SK-N-SH (cell line): ENCODE data around the gene ST6GALNAC1. TPM values are rescaled to one million over a fixed set of nuclear protein-coding genes. Genes with fewer than 3 reads are reported as not detected.

Source experiments
- CTCF ChIA-PET: fragments of 300-600, 350-600 bp; formaldehyde crosslinking; extraction: SDS; loops from one replicate; lab custom pipeline; 2021; lab: Yijun Ruan, JAX
- POLR2A ChIA-PET: fragments of 350-600 bp; sonication (Branson Sonifier 250); formaldehyde crosslinking; extraction: SDS; loops from one replicate; lab custom pipeline; 2020; ENCODE audit warnings: antibody characterized with exemption, inconsistent platforms; lab: Yijun Ruan, JAX
- DNase-seq: peaks from one replicate; pipeline ENCODE4 v3.0.0; 2012
- H2AFZ ChIP-seq: fragments of 200-600 bp; sonication (generic); 2 replicates; pipeline ENCODE4 v1.8.1; 2016; ENCODE audit warnings: antibody characterized with exemption, mild to moderate bottlenecking, low read depth
- H3F3A ChIP-seq: fragments of 200-600 bp; sonication (generic); replicated peaks from 2 replicates; pipeline ENCODE3; 2016; ENCODE audit warnings: antibody characterized with exemption, mild to moderate bottlenecking; ENCODE audit not compliant: insufficient read depth
- H3K27ac ChIP-seq, 2 experiments: fragments of 200-500 bp in 1 of 2; fragments of 200-600 bp in 1 of 2; sonication (Bioruptor generic) in 1 of 2; sonication (generic), shearing (Covaris generic) in 1 of 2; 2 replicates each; pipeline versions ENCODE4 v1.5.1 to v1.6.1; 2014 to 2016; ENCODE audit warnings: low read depth in 2 of 2, inconsistent platforms in 1 of 2, low read length in 1 of 2, mild to moderate bottlenecking in 1 of 2, mixed read lengths in 1 of 2
- H3K27me3 ChIP-seq: fragments of 200-600 bp; sonication (generic), shearing (Covaris generic); 2 replicates; pipeline ENCODE4 v1.6.1; 2016; ENCODE audit warnings: mixed run types; ENCODE audit not compliant: insufficient read depth
- H3K36me3 ChIP-seq, 2 experiments: fragments of 200-500 bp in 1 of 2; fragments of 200-600 bp in 1 of 2; sonication (Bioruptor generic) in 1 of 2; sonication (generic) in 1 of 2; replicated peaks in 1 of 2; 2 replicates each; pipeline versions ENCODE3 to v1.5.1; 2014 to 2016; ENCODE audit warnings: low read length in 1 of 2, mild to moderate bottlenecking in 1 of 2; ENCODE audit not compliant: insufficient read depth in 2 of 2, control insufficient read depth in 1 of 2
- H3K4me1 ChIP-seq, 2 experiments: fragments of 200-500 bp in 1 of 2; fragments of 200-600 bp in 1 of 2; sonication (Bioruptor generic) in 1 of 2; sonication (generic), shearing (Covaris generic) in 1 of 2; 2 replicates each; pipeline versions ENCODE4 v1.5.1 to v1.6.1; 2014 to 2016; ENCODE audit warnings: low read depth in 1 of 2, low read length in 1 of 2, mixed run types in 1 of 2; ENCODE audit not compliant: insufficient read depth in 2 of 2, control insufficient read depth in 1 of 2
- H3K4me2 ChIP-seq: fragments of 200-600 bp; sonication (generic), shearing (Covaris generic); 2 replicates; pipeline ENCODE4 v1.6.1; 2017; ENCODE audit warnings: mixed run types
- H3K4me3 ChIP-seq, 2 experiments: fragments of 200-500 bp in 1 of 2; fragments of 200-600 bp in 1 of 2; sonication (Bioruptor generic) in 1 of 2; sonication (generic), shearing (Covaris generic) in 1 of 2; 2 replicates each; pipeline versions ENCODE4 v1.5.1 to v1.8.1; 2014 to 2016; ENCODE audit warnings: low read depth in 2 of 2, inconsistent platforms in 1 of 2, low read length in 1 of 2, mild to moderate bottlenecking in 1 of 2, mixed read lengths in 1 of 2, moderate library complexity in 1 of 2
- H3K79me2 ChIP-seq: fragments of 200-600 bp; sonication (generic); 2 replicates; pipeline ENCODE4 v1.8.1; 2017; ENCODE audit warnings: mild to moderate bottlenecking; ENCODE audit not compliant: insufficient read depth
- H3K9ac ChIP-seq: fragments of 200-600 bp; sonication (generic); 2 replicates; pipeline ENCODE4 v1.6.1; 2017; ENCODE audit warnings: mixed run types
- H3K9me2 ChIP-seq: fragments of 200-600 bp; sonication (generic); 2 replicates; pipeline ENCODE4 v1.6.1; 2017; ENCODE audit warnings: mixed run types
- H3K9me3 ChIP-seq: fragments of 200-600 bp; sonication (generic); 2 replicates; pipeline ENCODE4 v1.6.1; 2017; ENCODE audit warnings: mixed run types, mild to moderate bottlenecking, moderate library complexity
- H4K20me1 ChIP-seq: fragments of 200-600 bp; sonication (generic); 2 replicates; pipeline ENCODE4 v1.6.1; 2017; ENCODE audit warnings: mild to moderate bottlenecking, mixed run types; ENCODE audit not compliant: insufficient read depth
- CHD2 ChIP-seq: fragments of 150-350 bp; IDR thresholded peaks from 2 replicates; pipeline ENCODE4 v1.6.1; 2018; ENCODE audit warnings: low read length; ENCODE audit not compliant: partially characterized antibody
- ELF1 ChIP-seq: IDR thresholded peaks from 2 replicates; pipeline ENCODE4 v1.4.0; 2012
- EP300 ChIP-seq, 2 experiments: IDR thresholded peaks; 2 replicates each; pipeline versions ENCODE4 v1.4.0 to v1.6.1; 2012; ENCODE audit warnings: borderline replicate concordance in 1 of 2, low read depth in 1 of 2, low read length in 1 of 2
- JUND ChIP-seq: IDR thresholded peaks from 2 replicates; pipeline ENCODE4 v1.4.0; 2012
- NRF1 ChIP-seq: IDR thresholded peaks from 2 replicates; pipeline ENCODE4 v1.6.1; 2012; ENCODE audit warnings: low read depth, mild to moderate bottlenecking, low read length
- POLR2AphosphoS5 ChIP-seq: IDR thresholded peaks from 2 replicates; pipeline ENCODE4 v1.6.1; 2012; ENCODE audit warnings: low read depth, low read length
- YY1 ChIP-seq: IDR thresholded peaks from 2 replicates; pipeline ENCODE4 v1.4.0; 2012; ENCODE audit warnings: low read depth, mild to moderate bottlenecking
- WGBS: methylation state at CpG from one replicate; pipeline ENCODE4 v1.1.6; 2017; ENCODE audit warnings: low lambda C conversion rate; 5-methylcytosine and 5-hydroxymethylcytosine counted together
- polyA plus RNA-seq, 3 experiments: library from polyadenylated mRNA; depleted of rRNA; stranded (reverse); fragments of >200 nt; gene quantifications; 2 replicates each; pipeline ENCODE4 v1.2.3, GENCODE V29; 2012
- TF ChIP-seq, protein P1 (sequence below): fragments of 150-350 bp; IDR thresholded peaks from 2 replicates; pipeline ENCODE4 v1.6.1; 2017; ENCODE audit warnings: antibody characterized with exemption, low read length, low read depth, borderline replicate concordance
- TF ChIP-seq, protein P2 (sequence below): IDR thresholded peaks from 2 replicates; pipeline ENCODE4; 2012
- TF ChIP-seq, protein P3 (sequence below): IDR thresholded peaks from 2 replicates; pipeline ENCODE4 v1.4.0; 2012; ENCODE audit warnings: low read depth, borderline replicate concordance

The ST6GALNAC1 gene
- polyA plus RNA-seq, 1 of the 3 experiments (the other 2 are of a cell fraction): not detected

DNA sequence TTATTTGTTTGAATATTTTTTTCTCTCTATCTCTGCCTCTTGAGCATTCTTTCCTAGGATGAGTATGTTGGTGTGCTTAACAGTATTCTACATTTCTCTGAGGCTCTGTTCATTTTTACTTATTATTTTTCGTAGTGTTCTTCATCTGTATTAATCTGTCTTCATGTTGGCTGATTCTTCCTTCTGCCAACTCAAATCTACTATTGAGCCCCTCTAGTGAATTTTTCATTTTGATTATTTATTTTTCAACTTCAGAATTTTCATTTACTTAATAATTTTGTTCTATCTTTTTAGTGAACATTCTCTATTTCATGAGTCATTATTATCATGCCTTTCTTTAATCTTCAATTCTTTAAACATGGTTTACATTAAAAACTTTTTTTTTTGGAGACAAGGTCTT, 3.2 kb upstream of the ST6GALNAC1 start:
- POLR2A ChIA-PET: interaction anchor here (0.7 kb wide), 1 partner anchor 25 kb away, joined by 5 read pairs; no protein-coding TSS in a partner anchor
- WGBS: 22% methylated on average over 1 of the region's 1 CpG
- TF ChIP-seq JUND (no peak), CHD2 (no peak), ELF1 (no peak), EP300 (IDR thresholded peaks at IDR 0.05; ENCODE audit: borderline replicate concordance in 1 of 2, low read depth in 1 of 2, low read length in 1 of 2) (no peak), POLR2AphosphoS5 (no peak), NRF1 (no peak), YY1 (no peak)
- TF ChIP-seq, protein P1, sequence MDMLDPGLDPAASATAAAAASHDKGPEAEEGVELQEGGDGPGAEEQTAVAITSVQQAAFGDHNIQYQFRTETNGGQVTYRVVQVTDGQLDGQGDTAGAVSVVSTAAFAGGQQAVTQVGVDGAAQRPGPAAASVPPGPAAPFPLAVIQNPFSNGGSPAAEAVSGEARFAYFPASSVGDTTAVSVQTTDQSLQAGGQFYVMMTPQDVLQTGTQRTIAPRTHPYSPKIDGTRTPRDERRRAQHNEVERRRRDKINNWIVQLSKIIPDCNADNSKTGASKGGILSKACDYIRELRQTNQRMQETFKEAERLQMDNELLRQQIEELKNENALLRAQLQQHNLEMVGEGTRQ: no peak
- TF ChIP-seq, protein P2, sequence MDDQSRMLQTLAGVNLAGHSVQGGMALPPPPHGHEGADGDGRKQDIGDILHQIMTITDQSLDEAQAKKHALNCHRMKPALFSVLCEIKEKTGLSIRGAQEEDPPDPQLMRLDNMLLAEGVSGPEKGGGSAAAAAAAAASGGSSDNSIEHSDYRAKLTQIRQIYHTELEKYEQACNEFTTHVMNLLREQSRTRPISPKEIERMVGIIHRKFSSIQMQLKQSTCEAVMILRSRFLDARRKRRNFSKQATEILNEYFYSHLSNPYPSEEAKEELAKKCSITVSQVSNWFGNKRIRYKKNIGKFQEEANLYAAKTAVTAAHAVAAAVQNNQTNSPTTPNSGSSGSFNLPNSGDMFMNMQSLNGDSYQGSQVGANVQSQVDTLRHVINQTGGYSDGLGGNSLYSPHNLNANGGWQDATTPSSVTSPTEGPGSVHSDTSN: no peak
- Histone ChIP-seq H3K9me2 (no peaks in the 10 kb centered on the region), H3K4me1 (no peaks in the 10 kb centered on the region), H2AFZ (no peak overlapping the region), H3K79me2 (no peaks in the 10 kb centered on the region), H3K27me3 (no peaks in the 10 kb centered on the region; the same call in 1 of the 2 replicates), H3K4me3 (no peak overlapping the region), H3K36me3 (no peaks in the 10 kb centered on the region), H3F3A (no peaks in the 10 kb centered on the region), H4K20me1 (no peaks in the 10 kb centered on the region), H3K9me3 (no peaks in the 10 kb centered on the region), H3K9ac (no peak overlapping the region), H3K27ac (no peak overlapping the region), H3K4me2 (no peak overlapping the region)
- no peak for DNase-seq
- CTCF ChIA-PET: interaction anchor here (0.9 kb wide), 1 partner anchor 89 kb away, joined by 3 read pairs; no protein-coding TSS in a partner anchor

DNA sequence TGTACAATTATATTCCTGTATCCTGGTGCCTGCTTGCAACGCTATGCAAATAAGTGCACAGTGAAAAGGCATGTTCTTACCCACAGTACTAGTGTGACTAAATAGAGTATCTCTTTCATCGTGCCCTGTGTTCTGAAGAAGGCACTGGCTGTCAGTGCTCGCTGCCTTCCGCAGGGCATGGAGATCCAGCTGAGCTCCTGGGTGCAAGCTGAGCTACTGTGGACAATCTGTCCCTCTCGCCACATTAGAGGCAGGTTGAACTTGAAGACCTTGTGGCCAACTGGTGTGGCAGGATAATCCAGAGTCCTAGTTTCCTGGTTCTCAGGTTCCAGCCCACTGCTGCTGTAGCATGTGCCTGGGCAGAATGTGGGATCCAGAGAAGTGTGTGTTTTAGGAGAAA, 1.9 kb upstream of the ST6GALNAC1 start:
- CTCF ChIA-PET: interaction anchor here (1.0 to 9.6 kb wide), 2 partner anchors 10 to 22 kb away, joined by 4 to 65 read pairs; no protein-coding TSS in a partner anchor
- TF ChIP-seq CHD2: no peak
- TF ChIP-seq, protein P3, sequence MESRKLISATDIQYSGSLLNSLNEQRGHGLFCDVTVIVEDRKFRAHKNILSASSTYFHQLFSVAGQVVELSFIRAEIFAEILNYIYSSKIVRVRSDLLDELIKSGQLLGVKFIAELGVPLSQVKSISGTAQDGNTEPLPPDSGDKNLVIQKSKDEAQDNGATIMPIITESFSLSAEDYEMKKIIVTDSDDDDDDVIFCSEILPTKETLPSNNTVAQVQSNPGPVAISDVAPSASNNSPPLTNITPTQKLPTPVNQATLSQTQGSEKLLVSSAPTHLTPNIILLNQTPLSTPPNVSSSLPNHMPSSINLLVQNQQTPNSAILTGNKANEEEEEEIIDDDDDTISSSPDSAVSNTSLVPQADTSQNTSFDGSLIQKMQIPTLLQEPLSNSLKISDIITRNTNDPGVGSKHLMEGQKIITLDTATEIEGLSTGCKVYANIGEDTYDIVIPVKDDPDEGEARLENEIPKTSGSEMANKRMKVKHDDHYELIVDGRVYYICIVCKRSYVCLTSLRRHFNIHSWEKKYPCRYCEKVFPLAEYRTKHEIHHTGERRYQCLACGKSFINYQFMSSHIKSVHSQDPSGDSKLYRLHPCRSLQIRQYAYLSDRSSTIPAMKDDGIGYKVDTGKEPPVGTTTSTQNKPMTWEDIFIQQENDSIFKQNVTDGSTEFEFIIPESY: no peak
- TF ChIP-seq YY1: no peak
- TF ChIP-seq, protein P1: no peak
- TF ChIP-seq, all 33 proteins: peak for 0
- POLR2A ChIA-PET: no interaction called here
- no peaks in the 10 kb centered on the region for H4K20me1 ChIP-seq
- H3K9me3 ChIP-seq: no peaks in the 10 kb centered on the region
- H3K27ac ChIP-seq: no peak overlapping the region
- no peaks in the 10 kb centered on the region for H3K9me2 ChIP-seq
- H3K4me3 ChIP-seq: no peak overlapping the region
- H3K4me1 ChIP-seq: peaks cover 0 to 7% of the 10 kb centered on the region in 2 experiments; a peak in 2 of 4 replicates
- no peaks in the 10 kb centered on the region for H3K36me3 ChIP-seq
- DNase-seq: no peak
- H3K9ac ChIP-seq: no peak overlapping the region
- H2AFZ ChIP-seq: no peak overlapping the region
- WGBS: 69% methylated on average over 5 of the region's 5 CpGs
- no peak overlapping the region for H3K4me2 ChIP-seq
- H3K79me2 ChIP-seq: no peaks in the 10 kb centered on the region
- H3K27me3 ChIP-seq: no peaks in the 10 kb centered on the region; the same call in 1 of the 2 replicates
- H3F3A ChIP-seq: peaks cover 7% of the 10 kb centered on the region
